ENCODE results near the gene NATD1.

GRCh38 chr17:21285164-21286065, 32.2 kb upstream of the NATD1 start:
- TF ChIP-seq, protein P1, sequence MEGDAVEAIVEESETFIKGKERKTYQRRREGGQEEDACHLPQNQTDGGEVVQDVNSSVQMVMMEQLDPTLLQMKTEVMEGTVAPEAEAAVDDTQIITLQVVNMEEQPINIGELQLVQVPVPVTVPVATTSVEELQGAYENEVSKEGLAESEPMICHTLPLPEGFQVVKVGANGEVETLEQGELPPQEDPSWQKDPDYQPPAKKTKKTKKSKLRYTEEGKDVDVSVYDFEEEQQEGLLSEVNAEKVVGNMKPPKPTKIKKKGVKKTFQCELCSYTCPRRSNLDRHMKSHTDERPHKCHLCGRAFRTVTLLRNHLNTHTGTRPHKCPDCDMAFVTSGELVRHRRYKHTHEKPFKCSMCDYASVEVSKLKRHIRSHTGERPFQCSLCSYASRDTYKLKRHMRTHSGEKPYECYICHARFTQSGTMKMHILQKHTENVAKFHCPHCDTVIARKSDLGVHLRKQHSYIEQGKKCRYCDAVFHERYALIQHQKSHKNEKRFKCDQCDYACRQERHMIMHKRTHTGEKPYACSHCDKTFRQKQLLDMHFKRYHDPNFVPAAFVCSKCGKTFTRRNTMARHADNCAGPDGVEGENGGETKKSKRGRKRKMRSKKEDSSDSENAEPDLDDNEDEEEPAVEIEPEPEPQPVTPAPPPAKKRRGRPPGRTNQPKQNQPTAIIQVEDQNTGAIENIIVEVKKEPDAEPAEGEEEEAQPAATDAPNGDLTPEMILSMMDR (IDR thresholded peaks at IDR 0.05; ENCODE audit: low read depth, low read length), result no peak
- TF ChIP-seq EZH2phosphoT487 (IDR thresholded peaks at IDR 0.05; ENCODE audit: low read depth), result no peak
